ENCODE results near the gene MBNL3.

GRCh38 chrX:132483951-132484350 lies 4.9 kb downstream of the MBNL3 start:
- TF ChIP-seq EP300 (IDR thresholded peaks at IDR 0.05; ENCODE audit: low read depth) (no peak), POLR2A (IDR thresholded peaks at IDR 0.05) (no peak), CTCF (IDR thresholded peaks at IDR 0.05) (no peak), POLR2AphosphoS5 (IDR thresholded peaks at IDR 0.05) (no peak)
